GM18526 (cell line): ENCODE results near the gene TTLL11.

Experiments
- POLR2A ChIP-seq: IDR thresholded peaks from 3 replicates; pipeline ENCODE4 v1.6.1; 2011; ENCODE audit not compliant: insufficient read length; ENCODE audit errors: extremely low read depth

The TTLL11 gene

DNA sequence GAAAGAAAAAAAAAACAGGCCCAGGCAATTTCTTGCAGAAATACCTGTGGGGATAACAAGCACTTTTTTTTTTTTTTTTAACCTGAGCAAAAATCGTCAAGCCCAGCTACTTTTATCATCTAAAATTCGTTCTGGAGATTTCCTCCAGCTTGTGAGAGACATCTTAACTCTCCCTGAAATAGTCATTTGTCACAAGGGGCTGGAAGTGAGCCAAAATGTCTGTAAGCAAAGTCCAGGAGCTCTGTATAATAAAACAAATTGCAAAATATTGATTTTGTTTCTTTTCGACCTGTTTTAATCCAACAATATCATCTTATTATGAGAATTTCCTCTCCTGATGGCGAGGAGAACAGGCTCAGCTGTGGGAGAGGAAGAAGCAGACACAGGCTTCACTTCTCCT is 168.4 kb downstream of the TTLL11 start:
- TF ChIP-seq POLR2A = no peak

DNA sequence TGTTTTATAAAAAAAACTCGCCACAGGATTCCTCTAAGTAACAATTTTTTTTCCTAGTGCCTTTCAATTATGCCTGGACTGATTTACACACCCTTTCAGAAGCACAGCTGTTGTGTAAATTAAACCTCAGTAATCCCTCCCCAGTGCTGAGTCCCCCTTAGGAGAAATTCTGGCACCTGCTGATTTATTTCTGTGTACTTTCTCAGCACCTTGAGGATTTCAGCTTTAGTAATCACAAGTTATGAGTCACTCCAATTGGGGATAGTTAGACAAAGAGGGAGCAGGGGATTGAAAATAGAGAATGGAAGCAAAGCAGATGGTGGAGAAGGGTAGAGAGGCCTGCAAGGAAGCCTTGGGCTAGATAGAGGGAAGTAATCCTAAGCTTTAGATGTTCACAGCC is 171.7 kb downstream of the TTLL11 start:
- TF ChIP-seq POLR2A = no peak

DNA sequence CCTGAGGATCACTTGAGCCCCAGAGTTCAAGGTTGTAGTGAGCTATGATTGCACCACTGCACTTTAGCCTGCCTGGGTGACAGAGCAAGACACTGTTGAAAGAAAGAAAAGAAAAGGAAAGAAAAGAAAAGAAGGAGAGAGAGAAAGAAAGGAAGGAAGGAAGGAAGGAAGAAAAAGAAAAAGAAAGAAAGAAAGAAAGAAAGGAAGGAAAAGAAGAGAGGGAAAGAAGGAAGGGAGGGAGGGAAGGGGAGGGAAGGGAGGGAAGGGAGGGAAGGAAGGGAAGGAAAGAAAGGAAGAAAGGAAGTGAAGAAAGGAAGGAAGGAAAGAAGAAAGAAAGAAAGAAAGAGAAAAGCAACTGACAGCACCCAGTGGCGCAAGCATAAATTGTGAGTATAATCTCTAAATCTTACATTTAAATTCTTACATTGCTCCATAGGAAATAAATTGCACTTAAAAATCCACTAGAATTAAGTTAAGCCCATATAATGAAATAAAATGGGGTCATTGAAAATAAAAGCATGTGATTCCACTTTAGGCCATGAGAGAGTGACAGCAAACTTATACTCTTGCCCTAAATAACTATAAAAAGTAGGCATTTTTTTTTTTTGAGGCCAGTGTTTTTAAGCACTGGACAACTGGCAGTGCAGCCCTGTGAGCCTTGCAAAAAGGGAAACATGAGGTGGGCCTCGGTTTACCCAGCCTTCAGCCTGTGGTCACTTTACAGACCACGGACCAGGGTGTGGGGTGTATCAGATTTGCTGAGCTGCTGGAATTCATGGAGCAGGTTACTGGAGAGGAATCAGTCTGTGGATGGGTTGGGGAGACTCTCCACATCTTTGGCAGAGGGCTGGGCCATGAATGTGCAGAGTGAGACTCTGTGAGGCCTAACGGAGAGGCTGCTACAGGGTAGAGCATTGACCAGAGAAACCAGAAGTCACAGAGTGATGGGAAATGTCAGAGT is 175.5 kb downstream of the TTLL11 start:
- TF ChIP-seq POLR2A = no peak

DNA sequence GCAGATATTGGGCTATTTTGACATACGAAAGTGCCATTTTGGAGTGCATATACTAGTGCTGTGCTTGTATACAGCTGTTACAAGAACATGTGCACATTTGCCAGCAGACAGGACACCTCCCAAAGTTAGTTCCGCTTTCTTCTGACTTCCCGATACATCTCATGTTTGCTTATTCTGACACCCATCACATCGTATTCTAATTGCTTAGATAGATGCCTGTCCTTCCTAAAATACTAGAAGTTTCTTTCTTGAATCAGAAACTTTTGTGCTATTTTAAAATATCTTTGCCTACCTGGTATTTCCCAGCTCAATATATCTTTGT is 177.8 kb downstream of the TTLL11 start:
- no peak for TF ChIP-seq POLR2A

DNA sequence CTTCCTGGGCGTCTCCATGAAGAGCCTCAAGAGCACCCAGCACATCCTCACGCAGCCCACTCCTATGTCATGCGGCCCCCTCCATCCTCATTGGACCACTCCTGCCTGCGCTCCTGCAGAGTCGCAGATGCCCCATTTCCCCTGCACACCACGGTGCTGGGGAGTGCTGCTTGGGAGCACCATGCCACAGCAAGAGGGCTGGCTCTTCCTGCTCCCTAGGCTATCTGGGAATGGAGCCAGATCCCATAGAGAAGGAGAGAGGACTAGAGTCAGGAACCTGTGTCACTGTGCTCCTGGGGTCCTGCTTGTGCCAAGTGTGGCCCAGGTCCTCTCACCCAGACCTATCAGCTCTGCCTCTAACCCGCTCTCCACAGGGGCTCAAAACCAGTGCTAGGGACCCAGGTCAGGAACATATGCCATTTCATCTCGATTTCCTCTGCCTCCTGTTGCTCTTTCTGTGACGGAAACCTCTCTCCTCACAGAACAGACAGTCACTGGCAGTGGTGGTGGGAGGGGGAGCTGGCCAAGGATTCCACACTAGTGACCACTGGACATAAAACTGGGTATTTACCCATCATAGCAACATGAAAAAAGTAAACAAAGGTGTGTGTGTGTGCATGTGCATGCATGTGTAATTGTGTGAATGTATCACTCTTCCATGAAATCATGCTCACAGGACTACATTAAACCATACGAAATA is 178.4 kb downstream of the TTLL11 start:
- no peak for TF ChIP-seq POLR2A

DNA sequence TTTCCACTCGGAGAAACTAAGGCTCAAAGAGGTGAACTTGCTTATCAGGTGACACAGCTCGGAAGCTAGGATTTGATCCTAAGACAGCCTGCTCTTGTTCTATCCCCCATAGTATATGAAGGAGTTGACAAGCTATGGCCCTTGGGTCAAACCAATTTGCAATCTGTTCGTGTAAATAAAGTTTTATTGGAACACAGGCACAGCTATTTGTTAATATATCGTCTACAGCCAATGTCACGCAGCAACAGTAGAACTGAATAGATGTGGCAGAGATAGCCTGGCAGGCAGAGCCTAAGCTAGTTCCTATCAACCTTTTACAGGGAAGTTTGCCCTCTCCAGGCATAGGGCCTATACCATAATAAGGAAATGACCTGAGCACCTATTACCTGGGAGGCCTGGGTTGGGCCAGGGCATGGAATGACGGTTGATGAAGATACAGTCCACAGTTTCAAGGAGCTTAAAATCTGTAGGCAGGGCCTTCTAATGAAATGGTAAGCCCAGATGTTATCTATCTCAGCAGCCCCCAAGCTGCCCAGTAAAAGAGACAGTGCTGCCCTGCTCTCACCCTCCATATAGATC is 179.0 kb downstream of the TTLL11 start:
- TF ChIP-seq POLR2A = no peak

DNA sequence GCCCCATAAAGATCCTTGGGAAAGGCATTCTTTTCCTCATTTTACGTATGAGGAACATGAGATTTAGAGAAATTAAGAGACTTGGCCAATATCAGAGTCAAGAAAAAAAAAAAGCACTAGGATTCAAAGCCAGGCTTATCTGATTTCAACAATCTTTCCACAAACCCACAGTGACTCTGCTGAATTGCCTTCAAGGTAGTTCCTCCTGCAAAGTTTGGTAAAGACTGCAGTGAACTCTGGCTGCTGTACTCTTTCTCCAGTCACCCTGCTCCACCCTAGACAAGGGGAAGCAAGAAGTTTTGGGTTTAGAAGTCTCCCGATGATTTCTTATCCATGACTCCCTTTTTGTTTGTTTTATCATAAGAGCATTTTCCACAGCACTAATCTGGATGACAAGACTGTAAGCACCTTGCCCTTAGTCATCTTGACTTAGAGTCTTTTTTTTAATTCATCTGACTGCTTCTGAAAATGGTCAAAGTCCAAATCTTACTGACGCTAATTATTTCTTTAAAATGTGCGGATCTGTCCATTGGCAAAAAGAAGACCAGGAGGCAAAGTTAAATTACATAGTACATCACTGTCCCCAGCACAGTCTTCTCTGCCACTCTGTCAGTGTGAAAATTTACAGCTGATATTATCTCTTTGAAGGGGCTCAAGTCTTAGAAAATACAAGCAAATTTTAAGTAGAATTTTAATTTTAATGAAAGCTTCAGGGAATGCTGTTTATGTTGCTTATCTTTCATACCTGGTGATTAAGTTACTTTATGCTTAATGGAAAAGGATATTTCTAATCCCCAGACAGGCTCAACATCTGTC is 180.1 kb downstream of the TTLL11 start:
- TF ChIP-seq POLR2A = no peak

DNA sequence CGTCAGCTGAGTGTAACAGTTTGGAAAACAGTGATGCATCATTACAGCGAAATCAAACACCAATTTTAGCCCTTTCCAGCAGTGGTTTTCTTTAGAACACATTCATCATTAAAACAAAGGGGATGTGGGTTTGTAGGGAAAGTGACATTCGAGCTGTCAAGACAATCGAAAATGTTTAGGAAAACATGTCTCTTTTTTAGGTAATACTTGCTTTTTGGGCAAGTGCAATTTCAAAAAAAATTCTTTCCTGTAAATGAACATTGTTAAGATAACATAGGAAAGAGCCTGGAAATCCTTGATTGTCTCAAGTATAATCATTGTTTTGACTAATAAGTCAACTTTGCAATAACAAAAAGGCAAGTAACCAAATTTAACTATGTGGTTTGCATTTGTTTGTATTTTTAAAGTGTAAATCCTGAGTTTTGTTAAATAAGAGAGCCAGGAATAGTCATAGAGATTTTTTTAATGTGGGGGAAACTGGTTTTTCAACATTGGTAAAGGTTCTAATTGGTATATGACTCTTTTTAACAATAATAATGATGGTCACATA is 182.5 kb downstream of the TTLL11 start:
- no peak for TF ChIP-seq POLR2A

DNA sequence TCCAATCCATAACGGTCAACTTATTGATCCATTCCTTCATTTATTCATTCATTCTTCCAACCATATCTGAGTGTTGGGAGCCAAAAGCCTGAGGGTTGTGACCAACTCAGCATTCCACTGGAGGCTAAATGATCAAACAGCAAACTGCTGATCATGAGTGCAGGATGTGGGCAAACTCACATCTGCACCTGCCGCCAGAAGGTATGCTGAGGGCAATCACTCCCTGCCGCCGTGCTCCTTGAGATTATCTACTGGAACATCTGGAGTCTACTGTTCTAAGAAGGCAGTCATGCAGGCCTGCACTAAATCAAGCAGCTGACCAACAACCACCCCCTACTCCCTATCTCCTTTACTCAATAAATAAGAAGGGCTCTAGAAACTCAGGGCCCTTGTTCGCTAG is 184.0 kb downstream of the TTLL11 start:
- no peak for TF ChIP-seq POLR2A

DNA sequence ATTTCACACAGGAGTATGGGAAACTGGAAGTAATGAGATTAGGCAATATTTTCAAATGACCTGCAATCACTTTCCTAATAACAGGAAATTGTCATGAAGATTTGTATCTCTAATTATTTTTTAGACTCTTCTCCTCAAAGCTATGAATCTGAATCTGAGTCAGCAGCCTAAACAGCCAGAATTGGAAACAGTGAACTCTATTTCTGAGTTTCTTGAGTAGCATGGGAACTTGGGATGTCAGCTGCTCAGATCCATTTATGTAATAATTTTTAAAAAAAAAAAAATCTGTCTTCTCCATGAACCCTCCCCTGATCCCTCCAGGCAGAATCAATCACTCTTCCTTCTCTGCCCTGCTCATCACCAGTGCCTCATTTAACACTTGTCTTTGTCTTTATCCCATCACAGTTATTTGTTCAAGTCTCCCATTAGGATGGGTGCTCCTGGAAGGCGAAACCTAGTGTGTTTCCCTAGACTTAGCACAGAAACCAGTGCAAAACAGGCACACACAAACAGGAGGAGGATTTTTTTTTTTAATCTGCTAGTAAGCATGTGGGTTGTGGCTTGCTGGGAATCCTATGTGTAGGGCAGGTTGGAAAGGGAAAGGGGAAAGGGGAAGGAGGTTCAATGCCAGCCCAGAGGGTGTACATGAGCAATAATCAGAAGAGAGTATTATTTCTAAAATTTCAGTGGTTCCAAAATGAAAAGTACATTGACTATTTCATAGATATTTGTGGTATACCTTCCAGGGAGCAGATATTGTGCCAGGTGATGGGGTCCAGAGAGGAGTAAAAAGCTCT is 186.8 kb downstream of the TTLL11 start:
- no peak for TF ChIP-seq POLR2A

DNA sequence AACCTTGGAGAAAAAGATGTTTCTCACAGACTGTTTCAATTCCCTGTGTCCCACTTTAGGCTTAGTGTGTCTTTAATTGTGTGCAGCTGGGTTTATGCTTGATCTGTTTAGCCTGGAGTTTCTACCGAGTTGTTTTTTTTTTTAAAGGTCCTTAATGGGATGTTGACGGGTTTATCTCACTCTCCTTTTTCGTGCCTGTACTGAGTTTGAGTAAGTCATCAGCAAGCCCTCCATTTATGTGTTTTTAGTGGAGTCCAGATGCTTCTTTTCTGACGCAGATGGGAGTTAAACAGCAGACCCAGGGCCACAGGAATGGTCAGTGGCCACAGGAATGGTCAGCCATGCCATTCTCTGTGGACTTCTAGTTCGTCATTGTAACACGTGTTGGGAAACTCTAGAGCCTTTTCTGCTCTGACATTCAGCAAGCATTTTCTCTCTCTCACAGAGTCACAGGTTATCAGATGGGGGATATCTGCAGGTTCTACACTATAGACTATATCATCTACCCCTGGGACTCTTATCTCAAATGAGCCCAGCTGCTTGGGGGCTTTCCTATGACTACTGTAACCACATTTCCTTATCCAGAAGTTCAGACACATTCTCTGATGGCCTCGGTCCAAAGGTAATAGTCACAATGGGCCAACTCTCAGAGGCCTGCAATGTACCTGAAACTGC is 190.5 kb downstream of the TTLL11 start:
- TF ChIP-seq POLR2A = no peak

DNA sequence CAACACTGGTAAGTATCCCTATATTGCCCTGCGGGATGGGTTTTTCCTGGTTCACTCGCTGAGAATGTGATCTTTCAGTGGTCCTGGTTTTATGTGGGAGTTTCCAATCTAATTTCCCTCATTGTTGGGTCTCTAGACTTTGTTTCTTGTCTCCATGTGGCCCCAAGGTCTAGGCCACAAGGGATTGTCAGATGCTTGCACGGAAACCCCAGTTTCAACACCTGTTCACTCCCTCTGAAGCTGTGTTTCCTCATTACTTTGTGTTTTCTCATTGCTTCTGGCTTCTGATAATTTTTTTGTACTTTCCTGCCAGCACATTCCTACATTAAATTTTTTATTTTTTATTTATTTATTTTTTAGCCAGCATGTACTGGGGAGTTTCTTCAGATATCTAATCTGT is 191.5 kb downstream of the TTLL11 start:
- no peak for TF ChIP-seq POLR2A

DNA sequence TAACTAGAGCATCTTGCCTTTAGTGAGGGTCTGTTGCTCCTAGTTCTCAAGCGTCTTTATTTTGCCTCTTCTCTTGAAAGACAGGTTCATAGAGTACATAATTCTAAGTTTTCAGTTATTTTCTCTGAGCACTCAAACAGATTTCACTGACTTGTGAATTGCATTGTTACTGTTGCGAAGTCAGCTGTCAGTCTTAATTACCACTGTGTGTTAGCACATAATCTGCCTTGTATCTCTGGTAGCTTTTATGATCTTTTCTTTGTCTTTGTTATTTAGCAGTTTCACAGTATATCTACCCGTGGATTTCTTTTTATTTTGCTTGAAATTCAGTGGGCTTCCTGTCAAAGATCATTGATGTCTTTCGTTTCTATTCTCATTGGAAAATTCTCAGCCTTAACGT is 192.9 kb downstream of the TTLL11 start:
- no peak for TF ChIP-seq POLR2A

DNA sequence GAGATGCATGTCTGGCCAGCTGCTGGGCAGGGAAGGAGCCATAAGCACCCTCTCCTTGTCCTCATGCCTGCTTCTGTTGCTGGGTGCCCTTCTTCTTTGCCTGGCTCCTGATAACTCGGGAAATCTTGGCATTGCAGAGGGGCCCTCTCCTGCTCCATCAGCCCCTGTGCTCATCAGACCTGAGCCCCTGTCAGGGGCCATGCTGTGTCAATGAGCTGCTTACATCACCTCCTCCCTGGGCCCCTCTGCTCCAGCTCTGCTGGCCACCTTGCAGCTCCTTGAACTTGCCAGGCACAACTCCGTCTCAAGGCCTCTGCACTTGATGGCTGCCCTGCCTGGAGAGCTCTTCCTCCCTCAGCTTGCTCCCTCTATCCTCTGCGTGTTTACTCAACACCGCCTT is 194.3 kb downstream of the TTLL11 start:
- no peak for TF ChIP-seq POLR2A
